Measurements from ENCODE around the gene UBN2. TPM values are rescaled to one million over a fixed set of nuclear protein-coding genes. Genes with fewer than 3 reads are reported as not detected.
"Not testable (repeated sequence)": the region's sequence is repeated elsewhere in the genome, so short reads cannot be mapped to it uniquely, and the experiment has no call there.

Gene UBN2
- total RNA-seq, 1 donor from 2014 or later = 21.0 TPM

DNA sequence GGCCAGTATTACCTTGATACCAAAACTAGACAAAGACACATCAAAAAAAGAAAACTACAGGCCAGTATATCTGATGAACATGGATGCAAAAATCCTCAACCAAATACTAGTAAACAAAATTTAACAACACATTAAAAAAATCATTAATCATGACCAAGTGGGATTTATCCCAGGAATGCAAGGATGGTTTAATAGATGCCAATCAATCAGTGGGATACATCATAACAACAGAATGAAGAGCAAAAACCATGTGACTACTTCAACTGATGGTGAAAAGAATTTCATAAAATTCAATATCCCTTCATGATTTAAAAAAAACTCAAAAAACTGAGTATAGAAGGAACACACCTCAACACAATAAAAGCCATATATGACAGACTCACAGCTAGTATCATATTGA, 25.2 kb upstream of the UBN2 start:
- peaks cover 3% of the 10 kb centered on the region for H3K36me3 Mint-ChIP-seq (ENCODE audit: low read depth)
- TF ChIP-seq, protein P1, sequence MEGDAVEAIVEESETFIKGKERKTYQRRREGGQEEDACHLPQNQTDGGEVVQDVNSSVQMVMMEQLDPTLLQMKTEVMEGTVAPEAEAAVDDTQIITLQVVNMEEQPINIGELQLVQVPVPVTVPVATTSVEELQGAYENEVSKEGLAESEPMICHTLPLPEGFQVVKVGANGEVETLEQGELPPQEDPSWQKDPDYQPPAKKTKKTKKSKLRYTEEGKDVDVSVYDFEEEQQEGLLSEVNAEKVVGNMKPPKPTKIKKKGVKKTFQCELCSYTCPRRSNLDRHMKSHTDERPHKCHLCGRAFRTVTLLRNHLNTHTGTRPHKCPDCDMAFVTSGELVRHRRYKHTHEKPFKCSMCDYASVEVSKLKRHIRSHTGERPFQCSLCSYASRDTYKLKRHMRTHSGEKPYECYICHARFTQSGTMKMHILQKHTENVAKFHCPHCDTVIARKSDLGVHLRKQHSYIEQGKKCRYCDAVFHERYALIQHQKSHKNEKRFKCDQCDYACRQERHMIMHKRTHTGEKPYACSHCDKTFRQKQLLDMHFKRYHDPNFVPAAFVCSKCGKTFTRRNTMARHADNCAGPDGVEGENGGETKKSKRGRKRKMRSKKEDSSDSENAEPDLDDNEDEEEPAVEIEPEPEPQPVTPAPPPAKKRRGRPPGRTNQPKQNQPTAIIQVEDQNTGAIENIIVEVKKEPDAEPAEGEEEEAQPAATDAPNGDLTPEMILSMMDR (IDR thresholded peaks at IDR 0.05) = no peak
- H3K27me3 Mint-ChIP-seq = peaks cover 7% of the 10 kb centered on the region
- no peak overlapping the region for H3K4me3 Mint-ChIP-seq
- CTCF ChIA-PET = no interaction called here
- H3K27ac Mint-ChIP-seq = no peak overlapping the region
- no peak for DNase-seq
- peaks cover 16% of the 10 kb centered on the region for H3K9me3 Mint-ChIP-seq
- intact Hi-C loops (cut with micrococcal nuclease) = no loop called here
- ATAC-seq (ENCODE audit: low read depth) = no peak
- no peaks in the 10 kb centered on the region for H3K4me1 Mint-ChIP-seq
- POLR2A ChIA-PET = no interaction called here

- TF ChIP-seq, protein P1 (IDR thresholded peaks at IDR 0.05) = no peak
- ChIA-PET CTCF (no interaction called here), POLR2A (no interaction called here)
- Mint-ChIP-seq H3K4me3 (no peak overlapping the region), H3K36me3 (ENCODE audit: low read depth) (no peaks in the 10 kb centered on the region), H3K27ac (no peak overlapping the region), H3K27me3 (peaks cover 4% of the 10 kb centered on the region), H3K4me1 (no peaks in the 10 kb centered on the region), H3K9me3 (peaks cover 1% of the 10 kb centered on the region)
- ATAC-seq (ENCODE audit: low read depth) (no peak), DNase-seq (no peak)
- intact Hi-C loops (cut with micrococcal nuclease) = no loop called here
These were observed 18.9 kb upstream of the UBN2 start for GRCh38 chr7:139212133-139212532.

DNA sequence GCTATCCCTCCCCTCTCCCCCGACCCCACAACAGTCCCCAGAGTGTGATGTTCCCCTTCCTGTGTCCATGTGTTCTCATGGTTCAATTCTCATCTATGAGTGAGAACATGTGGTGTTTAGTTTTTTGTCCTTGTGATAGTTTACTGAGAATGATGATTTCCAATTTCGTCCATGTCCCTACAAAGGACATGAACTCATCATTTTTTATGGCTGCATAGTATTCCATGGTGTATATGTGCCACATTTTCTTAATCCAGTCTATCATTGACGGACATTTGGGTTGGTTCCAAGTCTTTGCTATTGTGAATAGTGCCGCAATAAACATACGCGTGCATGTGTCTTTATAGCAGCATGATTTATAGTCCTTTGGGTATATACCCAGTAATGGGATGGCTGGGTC, 17.5 kb upstream of the UBN2 start:
- H3K4me1 Mint-ChIP-seq; H3K27me3 Mint-ChIP-seq; H3K9me3 Mint-ChIP-seq; POLR2A ChIA-PET; DNase-seq; intact Hi-C loops (cut with micrococcal nuclease); ATAC-seq (ENCODE audit: low read depth); H3K4me3 Mint-ChIP-seq; H3K36me3 Mint-ChIP-seq (ENCODE audit: low read depth); CTCF ChIA-PET; H3K27ac Mint-ChIP-seq: not testable (repeated sequence)

DNA sequence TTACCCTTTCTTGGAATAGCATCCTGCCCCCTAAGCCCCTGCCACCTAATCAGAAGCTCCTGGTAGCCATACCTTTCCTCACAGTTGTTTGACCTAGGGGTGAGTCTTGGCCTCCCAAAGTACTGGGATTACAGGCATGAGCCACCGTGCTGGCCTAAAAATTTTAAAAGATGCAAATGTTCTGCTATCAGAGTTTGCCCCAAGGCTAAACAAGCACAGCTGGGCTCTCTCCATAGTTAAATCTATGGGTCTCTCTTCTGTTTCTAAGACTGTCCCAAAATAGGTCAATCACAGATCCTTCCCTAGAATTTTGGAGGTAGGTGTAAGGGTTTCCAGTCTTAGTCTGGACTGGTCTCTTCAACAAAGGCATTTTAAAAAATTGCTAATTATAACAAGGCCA, 12.9 kb upstream of the UBN2 start:
- TF ChIP-seq, protein P1 (IDR thresholded peaks at IDR 0.05) = no peak
- DNase-seq (no peak), ATAC-seq (ENCODE audit: low read depth) (no peak)
- Mint-ChIP-seq H3K4me3 (no peak overlapping the region), H3K9me3 (no peaks in the 10 kb centered on the region), H3K36me3 (ENCODE audit: low read depth) (no peaks in the 10 kb centered on the region), H3K27me3 (peaks cover 3% of the 10 kb centered on the region), H3K27ac (no peak overlapping the region), H3K4me1 (no peaks in the 10 kb centered on the region)
- ChIA-PET POLR2A (no interaction called here), CTCF (interaction anchor here (0.6 kb wide), 1 partner anchor 313 kb away, joined by 5 read pairs; no protein-coding TSS in a partner anchor)
- intact Hi-C loops (cut with micrococcal nuclease) = no loop called here

- CTCF ChIA-PET = no interaction called here
- peaks cover 8% of the 10 kb centered on the region for H3K27me3 Mint-ChIP-seq
- DNase-seq = no peak
- TF ChIP-seq, protein P1 (IDR thresholded peaks at IDR 0.05) = no peak
- POLR2A ChIA-PET = no interaction called here
- H3K4me1 Mint-ChIP-seq = no peaks in the 10 kb centered on the region
- H3K4me3 Mint-ChIP-seq = no peak overlapping the region
- no peaks in the 10 kb centered on the region for H3K36me3 Mint-ChIP-seq (ENCODE audit: low read depth)
- H3K9me3 Mint-ChIP-seq = no peaks in the 10 kb centered on the region
- intact Hi-C loops (cut with micrococcal nuclease) = no loop called here
- no peak for ATAC-seq (ENCODE audit: low read depth)
- H3K27ac Mint-ChIP-seq = no peak overlapping the region
These were observed 6.8 kb upstream of the UBN2 start for GRCh38 chr7:139224219-139224618.

DNA sequence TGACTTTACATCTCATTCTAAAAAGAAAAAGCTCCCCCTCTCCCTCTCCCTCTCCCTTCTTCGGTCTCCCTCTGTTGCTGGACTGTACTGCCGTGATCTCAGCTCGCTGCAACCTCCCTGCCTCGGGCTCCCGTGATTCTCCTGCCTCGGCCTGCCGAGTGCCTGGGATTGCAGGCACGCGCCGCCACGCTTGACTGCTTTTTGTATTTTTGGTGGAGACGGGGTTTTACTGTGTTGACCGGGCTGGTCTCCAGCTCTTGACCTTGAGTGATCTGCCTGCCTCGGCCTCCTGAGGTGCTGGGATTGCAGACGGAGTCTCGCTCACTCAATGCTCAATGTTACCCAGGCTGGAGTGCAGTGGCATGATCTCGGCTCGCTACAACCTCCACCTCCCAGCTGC, 6.2 kb upstream of the UBN2 start:
- H3K4me3 Mint-ChIP-seq; H3K36me3 Mint-ChIP-seq (ENCODE audit: low read depth); H3K9me3 Mint-ChIP-seq; H3K27ac Mint-ChIP-seq; CTCF ChIA-PET; DNase-seq; intact Hi-C loops (cut with micrococcal nuclease); POLR2A ChIA-PET; H3K4me1 Mint-ChIP-seq; ATAC-seq (ENCODE audit: low read depth); H3K27me3 Mint-ChIP-seq: not testable (repeated sequence)

DNA sequence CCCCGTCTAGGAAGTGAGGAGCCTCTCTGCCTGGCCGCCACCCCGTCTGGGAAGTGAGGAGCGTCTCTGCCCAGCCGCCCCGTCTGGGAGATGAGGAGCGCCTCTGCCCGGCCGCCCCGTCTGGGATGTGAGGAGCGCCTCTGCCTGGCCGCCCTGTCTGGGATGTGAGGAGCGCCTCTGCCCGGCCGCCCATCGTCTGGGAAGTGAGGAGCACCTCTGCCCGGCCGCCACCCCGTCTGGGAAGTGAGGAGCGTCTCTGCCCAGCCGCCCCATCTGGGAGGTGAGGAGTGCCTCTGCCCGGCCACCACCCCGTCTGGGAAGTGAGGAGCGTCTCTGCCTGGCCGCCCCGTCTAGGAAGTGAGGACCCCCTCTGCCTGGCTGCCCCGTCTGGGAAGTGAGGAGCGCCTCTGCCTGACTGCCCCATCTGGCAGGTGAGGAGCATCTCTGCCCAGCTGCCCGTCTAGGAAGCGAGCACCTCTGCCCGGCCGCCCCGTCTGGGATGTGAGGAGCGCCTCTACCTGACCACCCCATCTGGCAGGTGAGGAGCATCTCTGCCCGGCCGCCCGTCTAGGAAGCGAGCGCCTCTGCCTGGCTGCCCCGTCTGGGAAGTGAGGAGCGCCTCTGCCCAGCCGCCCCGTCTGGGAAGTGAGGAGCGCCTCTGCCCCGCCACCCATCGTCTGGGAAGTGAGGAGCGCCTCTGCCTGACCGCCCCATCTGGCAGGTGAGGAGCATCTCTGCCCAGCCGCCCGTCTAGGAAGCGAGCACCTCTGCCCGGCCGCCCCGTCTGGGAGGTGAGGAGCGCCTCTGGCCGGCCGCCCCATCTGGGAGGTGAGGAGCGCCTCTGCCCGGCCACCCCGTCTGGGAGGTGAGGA, 5.5 kb upstream of the UBN2 start:
- POLR2A ChIA-PET; H3K4me3 Mint-ChIP-seq; ATAC-seq (ENCODE audit: low read depth): not testable (repeated sequence)

GRCh38 chr7:139226158-139226515, 4.9 kb upstream of the UBN2 start:
- intact Hi-C loops (cut with micrococcal nuclease); H3K36me3 Mint-ChIP-seq (ENCODE audit: low read depth); H3K4me1 Mint-ChIP-seq; H3K27me3 Mint-ChIP-seq; DNase-seq; H3K9me3 Mint-ChIP-seq; POLR2A ChIA-PET; ATAC-seq (ENCODE audit: low read depth); H3K4me3 Mint-ChIP-seq; H3K27ac Mint-ChIP-seq; CTCF ChIA-PET: not testable (repeated sequence)

More for the DNA sequence above, 5.5 kb upstream of the UBN2 start:
- CTCF ChIA-PET; intact Hi-C loops (cut with micrococcal nuclease); H3K9me3 Mint-ChIP-seq; DNase-seq; H3K36me3 Mint-ChIP-seq (ENCODE audit: low read depth); H3K4me1 Mint-ChIP-seq; H3K27ac Mint-ChIP-seq; H3K27me3 Mint-ChIP-seq: not testable (repeated sequence)

DNA sequence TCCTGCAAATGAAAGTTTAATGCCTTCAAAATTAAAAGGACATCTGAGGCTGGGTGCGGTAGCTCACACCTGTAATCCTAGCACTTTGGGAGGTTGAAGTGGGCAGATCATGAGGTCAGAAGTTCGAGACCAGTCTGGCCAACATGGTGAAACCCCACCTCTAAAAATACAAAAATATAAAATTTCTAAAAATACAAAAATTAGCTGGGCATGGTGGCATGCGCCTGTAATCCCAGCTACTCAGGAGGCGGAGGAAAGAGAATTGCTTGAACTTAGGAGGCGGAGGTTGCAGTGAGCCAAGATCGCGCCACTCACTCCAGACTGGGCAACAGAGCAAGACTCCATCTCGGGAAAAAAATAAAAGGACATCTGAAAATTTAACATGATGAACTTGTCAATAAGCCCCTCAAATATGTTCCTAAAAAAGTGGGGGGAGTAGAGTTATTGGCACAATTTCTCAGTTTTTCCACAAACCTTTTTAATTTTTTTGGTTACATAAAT, 4.0 kb upstream of the UBN2 start:
- intact Hi-C loops (cut with micrococcal nuclease); H3K9me3 Mint-ChIP-seq; CTCF ChIA-PET; H3K27me3 Mint-ChIP-seq; H3K36me3 Mint-ChIP-seq (ENCODE audit: low read depth); DNase-seq; H3K27ac Mint-ChIP-seq; ATAC-seq (ENCODE audit: low read depth); H3K4me3 Mint-ChIP-seq; H3K4me1 Mint-ChIP-seq: not testable (repeated sequence)
- POLR2A ChIA-PET = interaction anchor here (0.6 kb wide), 1 partner anchor 110 kb away, joined by 3 read pairs; no protein-coding TSS in a partner anchor
